ENCODE measurements around the gene IL18.
"Not testable (repeated sequence)": the region's sequence is repeated elsewhere in the genome, so short reads cannot be mapped to it uniquely, and the experiment has no call there.

Gene IL18

GRCh38 chr11:112166562-112166961 is 2.7 kb upstream of the IL18 start:
- DNase-seq, result no peak

- DNase-seq, result no peak
These were observed 1.2 kb upstream of the IL18 start for GRCh38 chr11:112165049-112165448.

GRCh38 chr11:112162761-112163546 is 940 bp downstream of the IL18 start:
- no peak for DNase-seq

- not testable (repeated sequence) for DNase-seq
These were observed 1.7 kb downstream of the IL18 start for GRCh38 chr11:112162200-112162599.

GRCh38 chr11:112161012-112161411 is 2.9 kb downstream of the IL18 start:
- no peak for DNase-seq

- DNase-seq, result no peak
These were observed 3.6 kb downstream of the IL18 start for GRCh38 chr11:112160091-112160848.

- DNase-seq, result no peak
These were observed 4.5 kb downstream of the IL18 start for GRCh38 chr11:112159098-112160065.

- DNase-seq, result no peak
These were observed 6.7 kb downstream of the IL18 start for GRCh38 chr11:112156956-112157766.

GRCh38 chr11:112156153-112156955 is 7.5 kb downstream of the IL18 start:
- DNase-seq, result no peak

- DNase-seq, result no peak
These were observed 13.4 kb downstream of the IL18 start for GRCh38 chr11:112150517-112150916.

GRCh38 chr11:112143597-112143996 is 20.3 kb downstream of the IL18 start:
- DNase-seq, result no peak

GRCh38 chr11:112134473-112134872 is 29.4 kb downstream of the IL18 start:
- DNase-seq, result no peak

GRCh38 chr11:112132737-112133136 is 31.2 kb downstream of the IL18 start:
- no peak for DNase-seq

GRCh38 chr11:112129656-112130055 is 34.2 kb downstream of the IL18 start:
- DNase-seq, result no peak

- peak; percentile 59 for DNase-seq
These were observed 35.3 kb downstream of the IL18 start for GRCh38 chr11:112128483-112129121.

GRCh38 chr11:112127056-112127455 is 36.8 kb downstream of the IL18 start:
- no peak for DNase-seq

- DNase-seq, result no peak
These were observed 40.8 kb downstream of the IL18 start for GRCh38 chr11:112123129-112123528.

- DNase-seq, result no peak
These were observed 41.8 kb downstream of the IL18 start for GRCh38 chr11:112121981-112122615.

- no peak for DNase-seq
These were observed 45.7 kb downstream of the IL18 start for GRCh38 chr11:112118176-112118575.

- DNase-seq, result no peak
These were observed 48.5 kb downstream of the IL18 start for GRCh38 chr11:112115386-112115785.
